Astrocyte of the spinal cord (primary cell): ENCODE data around the gene DCAKD.

Source experiments
- DNase-seq: peaks from one replicate; pipeline ENCODE4 v3.0.0; 2011; ENCODE audit warnings: low read depth, low spot score
- H3K4me3 ChIP-seq: 2 replicates; pipeline ENCODE4 v1.5.1; 2011; ENCODE audit warnings: low read depth, mild to moderate bottlenecking, low read length, moderate library complexity
- CTCF ChIP-seq: IDR thresholded peaks from 2 replicates; pipeline ENCODE4 v1.5.1; 2012; ENCODE audit warnings: low read depth, mild to moderate bottlenecking, low read length, inconsistent platforms
- in situ Hi-C: cut with HindIII; loops from 2 replicates; pipeline ENCODE4 v1.10.0; 2017; ENCODE audit warnings: low sequenced_read_pairs

DCAKD gene

GRCh38 chr17:45042346-45043120 is 8.9 kb downstream of the DCAKD start:
- no peak for DNase-seq
- TF ChIP-seq CTCF = no peak
- in situ Hi-C loops = no loop called here
- no peak overlapping the region for H3K4me3 ChIP-seq

GRCh38 chr17:45040459-45040858 is 11.0 kb downstream of the DCAKD start:
- in situ Hi-C loops = no loop called here
- no peak for DNase-seq
- H3K4me3 ChIP-seq = no peak overlapping the region
- TF ChIP-seq CTCF = no peak

- TF ChIP-seq CTCF = no peak
Measured at GRCh38 chr17:45038728-45039634, 12.5 kb downstream of the DCAKD start.

GRCh38 chr17:45036691-45037090 is 14.7 kb downstream of the DCAKD start:
- in situ Hi-C loops = no loop called here
- no peak overlapping the region for H3K4me3 ChIP-seq
- TF ChIP-seq CTCF = no peak

More at GRCh38 chr17:45038728-45039634, 12.5 kb downstream of the DCAKD start:
- DNase-seq = no peak
- H3K4me3 ChIP-seq = no peak overlapping the region
- in situ Hi-C loops = no loop called here

GRCh38 chr17:45035848-45036247 is 15.6 kb downstream of the DCAKD start:
- no peak overlapping the region for H3K4me3 ChIP-seq
- TF ChIP-seq CTCF = no peak
- in situ Hi-C loops = no loop called here
- DNase-seq = no peak

More at GRCh38 chr17:45036691-45037090, 14.7 kb downstream of the DCAKD start:
- DNase-seq = no peak

GRCh38 chr17:45034599-45034998 is 16.8 kb downstream of the DCAKD start:
- H3K4me3 ChIP-seq = no peak overlapping the region
- no peak for TF ChIP-seq CTCF
- no peak for DNase-seq
- in situ Hi-C loops = no loop called here
